Measurements from ENCODE around the gene ROGDI. TPM values are rescaled to one million over a fixed set of nuclear protein-coding genes. Genes with fewer than 3 reads are reported as not detected.

Gene ROGDI
- total and polyA plus RNA-seq, 2 experiments from 2014 or later, result 21.2 to 48.2 TPM

DNA sequence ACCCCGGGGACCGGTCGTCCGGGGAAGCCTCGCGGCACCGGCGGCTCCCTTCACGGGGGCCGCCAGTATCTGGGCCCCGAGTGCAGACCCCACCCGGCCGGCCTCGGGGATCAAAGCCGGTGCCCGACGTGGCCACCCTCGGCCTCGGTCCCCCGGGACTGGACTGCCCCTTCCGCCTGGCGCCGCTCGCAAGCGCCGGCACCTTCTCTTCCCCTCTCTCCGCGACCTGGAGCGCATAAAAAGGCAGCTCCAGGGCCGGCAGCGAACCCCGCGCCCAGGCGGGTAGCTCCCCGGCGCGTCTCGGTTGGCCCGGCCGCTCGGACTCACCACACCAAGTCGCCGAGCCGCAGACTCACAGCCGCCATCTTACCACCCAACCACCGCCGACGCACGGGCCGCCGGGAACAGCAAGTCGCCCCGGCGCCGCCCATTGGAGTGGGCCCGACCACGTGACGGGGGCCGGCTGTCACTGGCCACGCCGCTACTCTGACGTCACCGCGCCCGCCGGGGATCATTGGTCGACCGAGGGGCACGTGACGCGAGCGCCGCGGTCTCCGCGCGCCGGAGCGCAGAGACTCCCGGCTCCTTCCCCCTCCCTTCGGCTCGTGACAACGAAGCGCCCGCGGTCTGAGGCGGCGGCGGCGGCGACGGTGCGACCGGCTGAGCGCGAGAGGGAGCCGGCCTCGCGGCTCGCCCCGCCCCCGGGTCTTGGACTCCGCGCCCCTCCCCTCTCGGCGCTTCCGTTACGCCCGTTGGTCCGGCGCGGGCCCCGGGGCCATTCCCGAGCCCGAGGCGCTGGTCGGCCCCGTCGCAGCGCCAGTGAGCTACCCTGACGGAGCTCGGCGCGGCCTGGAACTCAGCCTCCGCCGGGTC lies 44.7 kb upstream of the ROGDI start, which contains the start of the genes GLYR1 and UBN1:
TSS of gene GLYR1 (minus strand) at position 388 of the 873 bp plus-strand sequence. CDS start at position 365, 23 bp downstream.
TSS of gene UBN1 (plus strand) at position 581 of the 873 bp plus-strand sequence. CDS start 5,437 bp downstream, outside the sequence.
- Histone ChIP-seq H3K4me1 (ENCODE audit: insufficient read depth) (peaks cover 31% of the 10 kb centered on the region), H3K9me3 (ENCODE audit: low read depth) (no peaks in the 10 kb centered on the region), H2AFZ (peak within 1 kb of the TSS; percentile 59), H3K4me2 (peak within 1 kb of the TSS; percentile 96), H3K9me2 (replicated peaks; ENCODE audit: insufficient read depth) (no peaks in the 10 kb centered on the region), H3K79me2 (peaks cover 92% of the 10 kb centered on the region), H3K36me3 (replicated peaks; ENCODE audit: insufficient read depth, low read depth) (no peaks in the 10 kb centered on the region), H3K27ac (peak within 1 kb of the TSS; percentile 93), H4K20me1 (ENCODE audit: insufficient read depth, poor library complexity, severe bottlenecking) (peaks cover 45% of the 10 kb centered on the region), H3K4me3 (peak within 1 kb of the TSS; percentile 69), H3K27me3 (no peaks in the 10 kb centered on the region)
- 1% methylated on average over 81 of the region's 126 CpGs for WGBS (ENCODE audit: low lambda C conversion rate, missing lambda C conversion rate)
- no peak for TF ChIP-seq CTCF (IDR thresholded peaks at IDR 0.05; ENCODE audit: poor library complexity)
- TF ChIP-seq EZH2 (IDR thresholded peaks at IDR 0.05; ENCODE audit: borderline replicate concordance), result no peak
- no peak for TF ChIP-seq EZH2phosphoT487 (IDR thresholded peaks at IDR 0.05; ENCODE audit: low read depth, severe bottlenecking, unreplicated experiment)
- DNase-seq (ENCODE audit: low spot score), result peak; percentile 100

GRCh38 chr16:4846503-4846900 lies 44.1 kb upstream of the ROGDI start:
- under 1% methylated on average over 27 of the region's 27 CpGs for WGBS (ENCODE audit: low lambda C conversion rate, missing lambda C conversion rate)
- H3K4me1 ChIP-seq (ENCODE audit: insufficient read depth), result peaks cover 31% of the 10 kb centered on the region
- H3K79me2 ChIP-seq, result peaks cover 90% of the 10 kb centered on the region
- peak overlapping the region; percentile 42 for H2AFZ ChIP-seq
- peaks cover 43% of the 10 kb centered on the region for H4K20me1 ChIP-seq (ENCODE audit: insufficient read depth, poor library complexity, severe bottlenecking)
- no peaks in the 10 kb centered on the region for H3K36me3 ChIP-seq (replicated peaks; ENCODE audit: insufficient read depth, low read depth)
- H3K9me2 ChIP-seq (replicated peaks; ENCODE audit: insufficient read depth), result no peaks in the 10 kb centered on the region
- H3K9me3 ChIP-seq (ENCODE audit: low read depth), result no peaks in the 10 kb centered on the region
- H3K4me3 ChIP-seq, result peak overlapping the region; percentile 69
- no peaks in the 10 kb centered on the region for H3K27me3 ChIP-seq
- TF ChIP-seq EZH2phosphoT487 (IDR thresholded peaks at IDR 0.05; ENCODE audit: low read depth, severe bottlenecking, unreplicated experiment) (no peak), EZH2 (IDR thresholded peaks at IDR 0.05; ENCODE audit: borderline replicate concordance) (no peak), CTCF (IDR thresholded peaks at IDR 0.05; ENCODE audit: poor library complexity) (no peak)
- H3K4me2 ChIP-seq, result peak overlapping the region; percentile 96
- DNase-seq (ENCODE audit: low spot score), result peak; percentile 80
- peak overlapping the region; percentile 92 for H3K27ac ChIP-seq

DNA sequence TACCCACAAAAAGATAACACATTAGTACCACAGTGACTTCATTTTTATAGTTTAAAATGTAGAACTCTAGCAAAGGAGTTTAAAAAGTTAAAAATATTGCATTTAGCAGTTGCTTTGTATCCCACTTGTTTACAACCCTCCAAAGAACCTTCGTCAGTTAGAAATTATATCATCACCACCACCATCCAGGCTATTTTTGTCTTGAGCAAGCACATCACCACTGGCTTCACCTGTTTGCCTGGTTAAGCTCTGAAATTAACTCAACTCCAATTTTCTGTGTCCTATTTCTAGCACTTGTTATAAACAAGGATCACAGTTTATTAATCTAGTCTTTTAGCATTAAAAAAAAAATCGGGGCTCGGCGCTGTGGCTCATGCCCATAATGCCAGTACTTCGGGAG lies 38.6 kb upstream of the ROGDI start:
- Histone ChIP-seq H3K79me2 (peaks cover 51% of the 10 kb centered on the region), H4K20me1 (ENCODE audit: insufficient read depth, poor library complexity, severe bottlenecking) (peaks cover 5% of the 10 kb centered on the region)
- WGBS (ENCODE audit: low lambda C conversion rate, missing lambda C conversion rate), result 80% methylated on average over 5 of the region's 5 CpGs

More for the DNA sequence above, 38.6 kb upstream of the ROGDI start:
- Histone ChIP-seq H2AFZ (no peak overlapping the region), H3K4me2 (no peak overlapping the region), H3K36me3 (replicated peaks; ENCODE audit: insufficient read depth, low read depth) (no peaks in the 10 kb centered on the region), H3K4me1 (ENCODE audit: insufficient read depth) (peaks cover 8% of the 10 kb centered on the region), H3K27ac (no peak overlapping the region), H3K27me3 (no peaks in the 10 kb centered on the region), H3K9me2 (replicated peaks; ENCODE audit: insufficient read depth) (no peaks in the 10 kb centered on the region), H3K4me3 (no peak overlapping the region), H3K9me3 (ENCODE audit: low read depth) (no peaks in the 10 kb centered on the region)
- DNase-seq (ENCODE audit: low spot score), result no peak
- TF ChIP-seq EZH2 (IDR thresholded peaks at IDR 0.05; ENCODE audit: borderline replicate concordance), result no peak
- TF ChIP-seq CTCF (IDR thresholded peaks at IDR 0.05; ENCODE audit: poor library complexity), result no peak

Measured in hepatocyte (in vitro differentiated cells).